ENCODE data around the gene MCM3AP. TPM values are rescaled to one million over a fixed set of nuclear protein-coding genes. Genes with fewer than 3 reads are reported as not detected.
A peak's percentile ranks its signal among the peaks of the same experiment; 100 is the strongest.

MCM3AP gene
- total and polyA plus RNA-seq, 9 of the 15 experiments (the other 6 are each of a cell fraction or from before 2014, with no cell fraction given) = 6.5 to 179 (median 69.6) TPM

- TF ChIP-seq ZBTB9 (CRISPR knock-in tag; IDR thresholded peaks at IDR 0.05) (peak; percentile 29; the same call in 1 of the 2 replicates), FOXK2 (conservative IDR thresholded peaks at IDR 0.05 in 1 of 2, IDR thresholded peaks at IDR 0.05 in 1 of 2; ENCODE audit: low read depth in 2 of 2) (peak; percentile 97 to 99), ZFP30 (CRISPR knock-in tag; IDR thresholded peaks at IDR 0.05; ENCODE audit: borderline replicate concordance) (no peak), IRF2 (CRISPR knock-in tag; IDR thresholded peaks at IDR 0.05) (peak; percentile 29; the same call in 1 of the 2 replicates), E2F6 (IDR thresholded peaks at IDR 0.05; ENCODE audit: borderline replicate concordance in 1 of 2, extremely low read depth in 1 of 2, insufficient read depth in 1 of 2, insufficient read length in 1 of 2, low read depth in 1 of 2, low read length in 1 of 2, poor library complexity in 1 of 2, severe bottlenecking in 1 of 2) (no peak), ZNF140 (CRISPR knock-in tag; IDR thresholded peaks at IDR 0.05) (no peak), CTCFL (IDR thresholded peaks at IDR 0.05; ENCODE audit: borderline replicate concordance, insufficient read depth, low read depth, low read length, poor library complexity, severe bottlenecking) (no peak), HIVEP1 (CRISPR knock-in tag; IDR thresholded peaks at IDR 0.05) (no peak), MEF2D (tag; conservative IDR thresholded peaks at IDR 0.05; ENCODE audit: low read depth) (no peak), IRF1 (CRISPR knock-in tag; IDR thresholded peaks at IDR 0.05; ENCODE audit: borderline replicate concordance) (no peak), SMARCE1 (IDR thresholded peaks at IDR 0.05) (peak; percentile 97), TAF1 (IDR thresholded peaks at IDR 0.05; ENCODE audit: control insufficient read depth, extremely low read depth, insufficient read depth, low read length, severe bottlenecking) (peak; percentile 35), HCFC1 (IDR thresholded peaks at IDR 0.05; ENCODE audit: low read depth, low read length) (0 out of 2 replicates have a peak, but pooled peaks have one; percentile 19), ZBTB1 (CRISPR knock-in tag; IDR thresholded peaks at IDR 0.05; ENCODE audit: borderline replicate concordance, low read depth) (no peak), NCOR1 (IDR thresholded peaks at IDR 0.05) (peak; percentile 100), ZMIZ1 (IDR thresholded peaks at IDR 0.05; ENCODE audit: low read depth in 2 of 2, low read length in 2 of 2) (peak in 1 of 2 experiments; percentile 99; a peak in 2 of 4 replicates), RUNX1 (IDR thresholded peaks at IDR 0.05; ENCODE audit: low read depth) (peak; percentile 73; the same call in 1 of the 2 replicates)
These were observed 35.0 kb upstream of the MCM3AP start (continued) for GRCh38 chr21:46320331-46320801.

All from K562 (cell line).